Psoas muscle (tissue), 8 donors: Measurements from ENCODE around the gene AP1M1. TPM values are rescaled to one million over a fixed set of nuclear protein-coding genes. Genes with fewer than 3 reads are reported as not detected.
A peak's percentile ranks its signal among the peaks of the same experiment; 100 is the strongest.

Experiments used
- ATAC-seq, 4 donors: fragments of 200-7000 bp; cut with Tn5 transposase; one replicate each; pipeline ENCODE4 v1.9.1; 2020; ENCODE audit warnings: moderate library complexity in 3 of 4, mild to moderate bottlenecking in 2 of 4
- DNase-seq, 2 donors: peaks; one replicate each; pipeline ENCODE4 v3.0.0-alpha.2; 2020
- H3K27ac ChIP-seq: fragments of 200-600 bp; one replicate; pipeline ENCODE4 v1.8.0; 2022
- H3K27me3 ChIP-seq, 3 donors: fragments of 200-600 bp in 1 of 3; one replicate each; pipeline versions ENCODE4 v1.6.1 to v1.8.0; 2013 to 2022; ENCODE audit warnings: low read length in 2 of 3, mild to moderate bottlenecking in 2 of 3, moderate library complexity in 1 of 3; ENCODE audit not compliant: insufficient read depth in 3 of 3
- H3K36me3 ChIP-seq, 2 donors: fragments of 200-600 bp in 1 of 2; one replicate each; pipeline versions ENCODE4 v1.6.1 to v1.8.0; 2013 to 2022; ENCODE audit warnings: low read depth in 1 of 2, mild to moderate bottlenecking in 1 of 2, moderate library complexity in 1 of 2; ENCODE audit not compliant: insufficient read depth in 1 of 2
- H3K4me1 ChIP-seq: fragments of 200-600 bp; one replicate; pipeline ENCODE4 v1.8.0; 2022
- H3K4me3 ChIP-seq: fragments of 200-600 bp; one replicate; pipeline ENCODE4 v1.8.0; 2022; ENCODE audit warnings: mild to moderate bottlenecking
- H3K9me3 ChIP-seq: fragments of 200-600 bp; one replicate; pipeline ENCODE4 v1.8.0; 2022
- CTCF ChIP-seq: fragments of 200-600 bp; IDR thresholded peaks from one replicate; pipeline ENCODE4 v1.8.0; 2022; ENCODE audit warnings: antibody characterized with exemption
- WGBS, 3 donors: extraction: QIAGEN DNeasy Blood & Tissue Kit; methylation state at CpG; one replicate each; pipeline versions ENCODE4 v1.1.6 to v1.1.7; 2013; 5-methylcytosine and 5-hydroxymethylcytosine counted together
- intact Hi-C, 2 donors: fragments of 100-400 bp; cut with DNase I; formaldehyde crosslinking; loops; one replicate each; pipeline versions ENCODE4 v1.11.0 to v1.14.2; 2022
- polyA plus RNA-seq, 3 donors: library from polyadenylated mRNA; stranded (reverse); fragments of 200-250 nt; gene quantifications; one replicate each; pipeline ENCODE4 v1.2.3, GENCODE V29; 2013
- total RNA-seq, 4 donors: library from RNA; stranded (reverse); fragmentation: NEBNext Ultra II Directional in 2 of 4; extraction: Animal tissue kit (Norgen Biotek cat#: 25700) in 2 of 4; gene quantifications; one replicate each; pipeline versions ENCODE4 v1.2.1 to v1.2.4, GENCODE V29; 2021 to 2023
- donor health status: healthy with polysubstance abuse.
- donor health status: DM: no; HTN: no; CAD: no; lungs with moderate emphysema.
- donor health status: Bipolar disorder and iron deficiency.
- donor health status: healthy.
- donor health status: DM: yes; HTN: yes; CAD: no.
- donor health status: DM: no; HTN: no; CAD: no.
- donor health status: DM: no; HTN: no; CAD: no.
- donor health status: DM: yes; HTN: yes; CAD: no.

Gene AP1M1
- total and polyA plus RNA-seq, 7 donors = 40.5 to 102 (median 51.0) TPM

DNA sequence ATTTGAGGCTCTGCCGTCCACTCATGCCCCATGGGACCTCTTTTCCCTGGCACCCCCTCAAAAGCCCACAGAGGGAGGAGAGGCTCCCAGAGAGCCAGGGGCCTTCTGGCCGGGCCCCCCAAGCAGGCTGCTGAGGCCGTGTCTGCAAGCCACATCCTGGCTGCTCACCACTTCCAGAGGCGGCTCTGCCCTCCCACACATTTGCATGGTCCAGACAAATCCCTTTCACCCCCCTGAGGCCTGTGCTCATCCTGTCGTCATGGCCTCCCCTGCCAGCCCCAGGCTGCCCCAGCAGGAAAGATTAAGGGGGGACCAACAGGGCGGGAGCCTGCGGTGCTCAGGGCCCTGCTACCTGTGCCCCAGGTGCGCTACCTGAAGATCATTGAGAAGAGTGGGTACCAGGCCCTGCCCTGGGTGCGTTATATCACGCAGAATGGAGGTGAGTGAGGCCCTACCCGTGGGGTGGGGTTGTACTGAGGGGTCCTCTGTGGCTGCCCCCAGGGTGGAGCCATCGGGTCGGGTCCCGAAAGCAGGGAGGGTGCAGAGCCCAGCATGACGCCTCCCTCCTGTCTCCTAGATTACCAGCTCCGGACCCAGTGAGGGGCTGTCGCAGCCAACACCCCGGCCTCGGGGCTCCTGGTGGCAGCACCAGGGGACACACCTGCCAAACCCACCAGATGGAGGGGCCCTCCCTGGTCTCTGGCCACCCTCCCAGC is 36.3 kb downstream of the AP1M1 start:
- peaks cover 4 to 77% of the 10 kb centered on the region in 2 donors for H3K36me3 ChIP-seq
- 85 to 91% (median 89%) methylated on average over 17 to 19 of the region's 19 CpGs for WGBS, 3 donors
- H3K4me1 ChIP-seq = no peaks in the 10 kb centered on the region
- intact Hi-C loops = no loop called here
- no peak overlapping the region for H3K27ac ChIP-seq
- no peak overlapping the region for H3K4me3 ChIP-seq
- H3K9me3 ChIP-seq = no peaks in the 10 kb centered on the region
- TF ChIP-seq CTCF = no peak
- DNase-seq (no peak), ATAC-seq (peak in 1 of 4 donors; percentile 18)
- no peaks in the 10 kb centered on the region for H3K27me3 ChIP-seq

- no peaks in the 10 kb centered on the region for H3K9me3 ChIP-seq
- no peak overlapping the region for H3K4me3 ChIP-seq
- WGBS, 3 donors = 88 to 91% (median 90%) methylated on average over 41 of the region's 41 CpGs
- no peak overlapping the region for H3K27ac ChIP-seq
- no peaks in the 10 kb centered on the region for H3K27me3 ChIP-seq
- DNase-seq = no peak
- no peak for ATAC-seq
- intact Hi-C loops = no loop called here
- no peak for TF ChIP-seq CTCF
- no peaks in the 10 kb centered on the region for H3K4me1 ChIP-seq
- peaks cover 0 to 68% of the 10 kb centered on the region in 2 donors for H3K36me3 ChIP-seq
Measured at GRCh38 chr19:16234552-16235445, 37.1 kb downstream of the AP1M1 start.

DNA sequence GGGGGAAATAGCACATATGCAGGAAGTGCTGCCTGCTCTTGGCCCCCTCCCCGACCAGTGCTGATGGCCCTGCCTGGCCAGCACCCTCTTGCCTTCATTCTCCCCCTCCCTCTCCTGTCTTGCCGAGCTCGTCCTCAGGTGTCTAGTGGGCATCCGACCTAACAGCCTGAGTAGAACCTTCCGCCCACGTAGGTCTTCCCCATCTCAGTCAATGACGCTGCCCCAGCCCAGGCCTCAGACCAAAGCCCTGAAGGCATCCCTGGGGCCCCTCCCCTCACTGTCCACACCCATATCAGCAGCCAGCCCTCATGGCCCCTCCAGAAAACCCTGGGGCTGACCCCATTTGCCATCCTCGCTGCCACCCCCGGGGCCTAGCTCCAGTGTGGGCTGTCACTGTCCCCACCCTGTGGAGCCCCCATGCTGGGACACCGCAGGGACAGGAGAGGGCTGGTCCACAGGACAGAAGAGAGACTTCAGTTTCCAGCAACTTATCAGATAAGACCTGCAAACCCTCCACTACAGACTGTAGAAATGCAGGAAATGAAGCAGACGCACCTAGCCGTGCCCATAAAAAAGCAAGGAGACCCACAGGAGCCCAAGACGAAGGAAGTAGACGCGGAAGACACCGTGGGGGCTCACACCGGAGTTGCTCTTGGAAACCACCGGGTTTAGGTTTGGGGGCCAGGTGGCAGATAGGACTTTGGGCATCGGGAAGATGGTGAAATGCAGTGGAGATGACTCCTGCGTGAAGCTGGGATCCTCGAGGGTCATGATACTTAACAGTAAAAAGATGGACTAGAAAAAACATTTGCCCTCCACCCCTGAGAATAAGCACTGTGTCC is 38.3 kb downstream of the AP1M1 start:
- TF ChIP-seq CTCF = no peak
- 91% methylated on average over 21 of the region's 21 CpGs for WGBS, 3 donors
- Histone ChIP-seq H3K4me1 (no peaks in the 10 kb centered on the region), H3K27ac (no peak overlapping the region), H3K27me3 (no peaks in the 10 kb centered on the region), H3K36me3 (peaks cover 0 to 56% of the 10 kb centered on the region in 2 donors), H3K4me3 (no peak overlapping the region), H3K9me3 (no peaks in the 10 kb centered on the region)
- intact Hi-C loops = no loop called here
- peak in 1 of 4 donors; percentile 18 for ATAC-seq
- peak in 1 of 2 donors; percentile 44 for DNase-seq

DNA sequence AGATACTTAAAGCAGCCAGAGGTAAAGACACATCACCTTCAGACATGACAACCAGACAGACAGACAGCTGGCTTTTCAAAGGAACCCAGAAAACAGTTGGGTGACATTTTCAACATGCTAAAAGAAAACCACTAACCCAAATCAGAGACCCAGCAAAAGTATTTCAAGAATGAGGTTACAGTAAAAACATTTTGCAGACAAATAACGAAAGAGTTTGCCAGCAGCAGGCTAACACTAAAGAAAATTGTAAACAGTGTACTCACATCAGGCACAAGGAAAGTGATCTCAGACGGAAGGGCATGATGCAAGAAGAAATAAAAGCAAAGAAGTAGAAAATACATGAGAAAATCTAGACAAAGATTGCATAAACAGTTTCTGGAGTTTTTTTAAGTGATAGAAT is 46.4 kb downstream of the AP1M1 start:
- no peak for TF ChIP-seq CTCF
- H3K9me3 ChIP-seq = no peaks in the 10 kb centered on the region
- intact Hi-C loops = loop anchor here in 1 of 2 donors (10.0 kb wide), 1 partner anchor 171 kb away; no protein-coding TSS in a partner anchor
- 35 to 54% (median 36%) methylated on average over 2 of the region's 2 CpGs for WGBS, 3 donors
- no peaks in the 10 kb centered on the region for H3K27me3 ChIP-seq
- ATAC-seq = no peak
- H3K27ac ChIP-seq = no peak overlapping the region
- no peaks in the 10 kb centered on the region for H3K4me1 ChIP-seq
- no peaks in the 10 kb centered on the region for H3K36me3 ChIP-seq
- no peak overlapping the region for H3K4me3 ChIP-seq
- no peak for DNase-seq
